Cardiac septum (tissue), 1 donor: ENCODE data around the gene GLTP. TPM values are rescaled to one million over a fixed set of nuclear protein-coding genes. Genes with fewer than 3 reads are reported as not detected.
"Not testable (repeated sequence)": the region's sequence is repeated elsewhere in the genome, so short reads cannot be mapped to it uniquely, and the experiment has no call there.

Experiments used
- DNase-seq: peaks from one replicate; pipeline ENCODE4 v3.0.0-alpha.2; 2020; ENCODE audit warnings: low spot score
- intact Hi-C: fragments of 100-400 bp; cut with DNase I; formaldehyde crosslinking; loops from one replicate; pipeline ENCODE4 v1.14.0; 2022
- total RNA-seq: library from RNA; stranded (reverse); fragmentation: NEBNext Ultra II Directional; extraction: Animal tissue kit (Norgen Biotek cat#: 25700); gene quantifications from one replicate; pipeline ENCODE4 v1.2.1, GENCODE V29; 2021
- donor health status: DM: no; HTN: no; CAD: no.

The GLTP gene
- total RNA-seq, 1 donor from 2014 or later, result 23.3 TPM

- intact Hi-C loops, result no loop called here
Observed at GRCh38 chr12:109858764-109859163, 21.6 kb downstream of the GLTP start.

DNA sequence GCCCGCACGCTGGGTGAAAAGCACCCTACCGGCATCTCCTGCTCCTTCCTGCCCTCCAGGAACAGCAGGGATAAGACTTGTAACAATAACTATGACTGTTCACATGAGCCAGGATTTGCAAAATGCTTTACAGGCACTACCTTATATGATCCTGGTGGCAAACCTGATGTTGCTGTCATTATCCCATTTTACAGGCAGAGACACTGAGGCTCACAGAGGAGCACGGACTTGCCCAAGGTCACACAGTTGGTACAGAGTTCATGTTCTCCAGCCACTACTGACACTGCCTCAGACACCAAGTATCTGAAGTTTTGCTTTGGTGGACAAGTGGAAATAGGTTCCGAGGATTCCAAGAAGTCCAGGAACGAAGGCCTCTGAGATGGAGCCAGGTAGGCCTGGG is 22.6 kb downstream of the GLTP start:
- DNase-seq, result no peak

More at GRCh38 chr12:109858764-109859163, 21.6 kb downstream of the GLTP start:
- no peak for DNase-seq

GRCh38 chr12:109855377-109855776 is 25.0 kb downstream of the GLTP start:
- intact Hi-C loops, result no loop called here
- no peak for DNase-seq

More for the DNA sequence above, 22.6 kb downstream of the GLTP start:
- intact Hi-C loops, result no loop called here

GRCh38 chr12:109850518-109850917 is 29.8 kb downstream of the GLTP start:
- intact Hi-C loops, DNase-seq: not testable (repeated sequence)

DNA sequence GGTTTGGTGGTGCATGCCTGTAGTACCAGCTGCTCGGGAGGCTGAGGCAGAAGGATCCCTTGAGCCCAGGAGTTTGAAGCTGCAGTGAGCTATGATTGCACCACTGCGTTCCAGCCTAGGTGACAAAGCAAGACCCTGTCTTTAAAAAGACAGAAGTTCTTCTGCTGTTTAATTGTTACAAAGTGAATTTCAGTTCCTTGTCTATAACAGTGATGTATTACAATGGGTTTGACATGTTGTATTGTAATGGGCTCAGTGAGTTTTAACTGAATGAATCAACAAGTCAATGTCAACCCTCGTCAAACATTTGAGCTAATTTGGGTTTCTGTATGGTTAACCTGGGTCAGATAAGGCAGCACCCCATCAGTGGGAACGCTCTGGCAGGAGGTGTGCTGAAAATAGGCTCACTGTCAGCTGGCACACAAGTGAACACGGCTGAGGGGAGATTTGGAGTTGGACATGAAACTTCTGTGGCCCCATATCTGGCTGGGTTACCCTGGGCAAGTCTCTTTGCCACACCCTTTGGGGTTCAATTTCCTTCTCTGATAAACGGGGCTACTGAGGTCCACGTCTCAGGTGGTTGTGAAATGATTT is 33.1 kb downstream of the GLTP start:
- no peak for DNase-seq
- intact Hi-C loops, result no loop called here

- intact Hi-C loops, result loop anchor here (2.0 kb wide), 1 partner anchor 41 kb away; no protein-coding TSS in a partner anchor
- no peak for DNase-seq
Observed at GRCh38 chr12:109845824-109846205, 34.5 kb downstream of the GLTP start.

DNA sequence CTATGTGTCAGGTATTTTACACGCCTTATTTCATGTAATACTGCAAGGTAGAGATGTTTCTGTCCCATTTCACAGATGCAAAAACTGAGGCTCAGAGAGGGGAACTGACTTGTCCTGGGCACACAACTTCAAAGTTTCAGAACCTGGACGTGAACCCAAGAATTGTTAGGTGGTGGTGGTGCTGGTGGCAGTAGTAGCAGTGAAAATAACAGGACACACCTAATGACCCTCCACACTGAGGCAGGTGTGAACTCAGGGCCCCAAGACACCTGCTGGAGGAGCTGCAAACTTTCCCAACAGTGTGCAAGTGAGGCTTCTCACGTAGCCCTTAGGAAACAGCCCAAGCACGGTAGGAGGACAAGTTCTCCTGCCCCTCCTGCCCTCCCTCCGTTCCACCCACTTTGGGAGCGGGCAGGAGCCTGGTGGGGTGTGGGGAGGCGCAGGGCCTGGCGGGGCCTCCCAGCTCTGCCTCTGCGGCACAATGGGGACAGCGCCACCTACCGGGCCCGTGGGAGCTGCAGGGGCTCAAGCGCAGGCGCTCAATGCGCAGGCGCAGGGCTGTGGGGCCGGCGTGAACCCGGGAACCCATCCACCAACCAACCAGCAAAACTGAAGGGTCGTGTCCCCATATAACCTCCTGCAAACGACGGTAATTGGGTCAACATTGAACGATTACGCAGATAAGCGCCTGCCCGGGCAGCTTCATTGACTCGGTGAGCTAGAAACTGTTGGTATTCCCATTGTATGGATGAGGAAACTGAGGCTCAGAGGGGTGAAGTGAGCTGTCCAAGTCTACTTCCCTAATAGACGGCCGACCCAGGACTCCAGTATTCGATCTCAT is 35.1 kb downstream of the GLTP start:
- intact Hi-C loops, result loop anchor here (2.0 kb wide), 1 partner anchor 40 kb away; no protein-coding TSS in a partner anchor

DNA sequence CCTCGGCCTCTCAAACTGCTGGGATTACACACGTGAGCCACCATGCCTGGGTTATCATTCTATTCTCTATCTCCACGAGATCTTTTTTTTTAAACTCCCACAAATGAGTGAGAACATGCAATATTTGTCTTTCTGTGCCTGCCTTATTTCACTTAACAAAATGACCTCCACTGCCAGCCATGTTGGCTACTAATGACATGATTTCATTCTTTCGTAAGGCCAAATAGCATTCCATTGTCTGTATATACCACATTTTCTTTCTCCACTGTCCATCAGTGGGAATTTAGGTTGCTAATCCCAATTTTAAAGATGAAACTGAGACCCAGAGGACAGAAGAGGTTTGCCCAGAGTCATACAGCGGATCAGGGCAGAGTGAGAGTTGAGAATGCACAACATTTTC is 36.2 kb downstream of the GLTP start:
- intact Hi-C loops, result loop anchor here (2.0 kb wide), 1 partner anchor 39 kb away; no protein-coding TSS in a partner anchor
- DNase-seq, result no peak

More for the DNA sequence above, 35.1 kb downstream of the GLTP start:
- DNase-seq, result peak; percentile 95

- DNase-seq, result no peak
- intact Hi-C loops, result no loop called here
Observed at GRCh38 chr12:109842021-109842420, 38.3 kb downstream of the GLTP start.

DNA sequence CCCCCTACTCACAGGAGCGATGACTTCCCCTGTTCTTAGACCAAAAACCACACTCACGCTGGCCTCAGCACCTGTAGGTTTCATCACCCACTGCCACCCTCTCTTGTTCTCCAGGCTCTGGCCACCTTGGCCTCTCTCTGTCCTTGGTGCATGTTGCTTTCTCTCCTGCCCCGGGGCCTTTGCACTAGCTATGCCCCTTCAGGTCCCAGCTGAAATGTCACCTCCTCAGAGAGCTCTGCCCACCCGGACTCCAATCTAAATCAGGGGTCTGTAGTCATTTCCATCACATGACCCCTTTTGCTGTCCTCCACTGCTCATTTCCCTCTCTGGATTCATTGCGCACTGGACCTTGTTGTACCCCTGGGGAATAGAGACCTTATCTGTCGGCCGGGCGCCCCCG is 39.0 kb downstream of the GLTP start:
- no peak for DNase-seq
- intact Hi-C loops, result no loop called here

- intact Hi-C loops, result no loop called here
- DNase-seq, result no peak
Observed at GRCh38 chr12:109840305-109841074, 39.9 kb downstream of the GLTP start.

- no peak for DNase-seq
- intact Hi-C loops, result no loop called here
Observed at GRCh38 chr12:109839444-109839843, 40.9 kb downstream of the GLTP start.

DNA sequence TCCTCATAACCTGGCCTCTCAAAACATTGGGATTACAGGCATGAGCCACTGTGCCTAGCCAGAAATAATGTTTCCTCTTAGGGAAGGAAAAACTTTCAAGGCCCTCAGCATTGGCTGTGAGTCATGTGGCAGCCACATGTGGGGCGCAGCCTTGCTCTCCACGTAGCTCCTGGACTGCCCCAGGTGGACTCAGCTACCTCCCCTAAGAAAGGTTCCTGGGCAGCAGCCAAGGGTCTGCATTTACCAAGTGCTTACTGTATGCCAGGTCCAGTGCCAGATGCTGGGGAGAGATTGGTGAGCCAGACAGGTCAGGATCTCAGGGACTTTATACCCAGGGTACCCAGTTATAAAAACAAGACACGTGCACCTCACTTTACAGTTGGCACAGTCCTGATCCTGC is 43.4 kb downstream of the GLTP start:
- intact Hi-C loops, result no loop called here
- DNase-seq, result no peak

- DNase-seq, result no peak
- intact Hi-C loops, result no loop called here
Observed at GRCh38 chr12:109835827-109836226, 44.5 kb downstream of the GLTP start.

- no peak for DNase-seq
- intact Hi-C loops, result no loop called here
Observed at GRCh38 chr12:109833307-109834189, 46.8 kb downstream of the GLTP start, which contains the start of gene TRPV4. TRPV4 (minus strand) TSS chr12:109833398; CDS start chr12:109814796, 18,602 bp downstream.

DNA sequence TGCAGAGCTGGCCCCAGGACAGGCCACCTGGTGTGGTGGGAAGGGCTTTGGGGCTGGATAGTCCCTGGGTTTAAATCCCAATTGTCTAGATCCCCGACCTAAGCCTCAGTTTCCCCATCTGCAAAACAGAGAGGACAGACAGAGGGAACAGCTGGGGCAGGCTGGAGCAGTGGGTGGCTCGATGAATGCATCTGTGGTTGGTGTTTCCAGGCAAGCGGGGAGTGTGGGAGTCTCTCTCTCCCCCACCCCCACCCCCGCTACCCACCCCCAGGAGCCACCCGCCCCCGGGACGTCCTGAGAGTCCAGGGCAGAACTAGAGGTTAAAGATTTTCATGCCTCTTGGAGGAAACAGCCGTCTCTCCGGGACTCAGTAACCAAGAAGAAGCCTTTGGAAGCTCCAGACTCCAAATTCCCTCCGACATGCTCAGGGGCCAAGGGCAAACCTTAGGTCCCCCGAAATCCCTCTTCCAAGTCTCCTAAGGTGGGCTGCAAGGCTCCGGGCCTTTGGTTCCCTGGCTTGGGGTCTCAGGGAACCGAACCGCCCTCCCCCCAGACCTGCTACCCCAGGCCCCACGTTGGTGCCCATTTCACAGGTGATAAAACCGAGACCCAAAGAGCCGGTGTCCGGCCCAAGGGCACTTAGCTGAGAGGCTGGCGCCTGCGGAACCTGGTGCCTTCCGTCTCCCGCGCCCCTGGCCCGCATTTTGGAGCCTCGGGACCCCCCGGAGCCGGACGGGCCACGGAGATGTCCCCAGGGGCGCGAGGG is 47.6 kb downstream of the GLTP start:
- intact Hi-C loops, result no loop called here
- DNase-seq, result no peak

DNA sequence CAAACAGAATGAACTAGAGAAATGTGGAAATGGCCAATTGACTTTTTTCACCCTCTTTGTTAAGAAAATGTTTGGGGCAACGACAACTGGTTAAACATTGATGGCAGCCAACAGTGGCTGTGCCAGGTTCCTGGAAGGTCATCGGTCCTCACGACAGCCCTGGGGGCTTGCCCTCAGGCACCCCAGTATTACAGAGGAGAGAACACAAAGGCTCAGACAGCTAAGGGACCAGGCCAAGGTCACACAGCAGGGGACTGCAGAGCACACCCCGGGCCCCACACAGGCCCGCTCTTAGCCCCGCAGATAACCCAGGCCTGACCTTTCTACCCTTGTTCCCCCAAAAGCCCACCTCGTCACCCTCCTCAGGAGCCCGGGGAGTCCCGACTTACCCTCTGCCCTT is 48.4 kb downstream of the GLTP start:
- intact Hi-C loops, result no loop called here
- DNase-seq, result no peak

GRCh38 chr12:109831365-109831764 is 49.0 kb downstream of the GLTP start:
- no peak for DNase-seq
- intact Hi-C loops, result no loop called here
